NCI-H69 (cell line): ENCODE data around the gene IL17D.

Experiments
- DNase-seq: peaks from one replicate; lab custom pipeline; 2025; lab: John Stamatoyannopoulos, UW

The IL17D gene

DNA sequence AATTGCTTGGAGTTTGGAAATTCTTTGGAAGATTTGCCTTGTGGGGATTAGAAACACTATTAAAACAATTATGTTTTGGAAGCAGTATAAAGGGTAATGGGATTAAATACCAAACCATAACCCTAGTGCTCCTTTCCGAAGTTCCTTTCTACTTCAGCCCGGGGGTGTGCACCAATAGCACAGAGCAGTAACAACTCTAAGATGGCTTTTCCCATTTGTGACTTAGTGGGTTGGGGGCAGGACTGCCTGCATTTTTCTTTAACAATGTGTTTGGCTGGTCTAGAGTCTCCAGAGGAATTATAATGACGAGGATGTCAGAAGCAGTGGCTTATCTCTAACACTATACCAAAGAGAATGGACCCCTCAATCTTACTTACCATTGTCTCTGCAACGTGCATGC is 11.9 kb upstream of the IL17D start:
- no peak for DNase-seq

DNA sequence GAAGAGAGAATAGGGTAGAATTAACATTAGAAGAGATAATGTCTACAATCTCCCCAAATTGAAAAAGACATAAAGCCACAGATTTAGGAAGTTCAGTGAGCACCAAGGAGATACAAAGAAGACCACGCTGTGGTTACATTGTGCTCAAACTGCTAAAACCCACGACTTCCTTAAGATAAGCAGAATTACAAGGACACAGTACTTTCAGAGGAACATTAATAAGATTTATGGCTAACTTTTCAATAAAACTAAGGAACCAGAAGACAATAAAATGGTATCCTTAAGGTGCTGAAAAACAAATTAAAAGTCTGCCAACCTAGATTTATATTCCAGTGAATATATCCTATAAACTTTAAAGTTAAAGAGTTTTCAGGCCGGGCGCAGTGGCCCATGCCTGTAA is 7.4 kb upstream of the IL17D start:
- DNase-seq = no peak

DNA sequence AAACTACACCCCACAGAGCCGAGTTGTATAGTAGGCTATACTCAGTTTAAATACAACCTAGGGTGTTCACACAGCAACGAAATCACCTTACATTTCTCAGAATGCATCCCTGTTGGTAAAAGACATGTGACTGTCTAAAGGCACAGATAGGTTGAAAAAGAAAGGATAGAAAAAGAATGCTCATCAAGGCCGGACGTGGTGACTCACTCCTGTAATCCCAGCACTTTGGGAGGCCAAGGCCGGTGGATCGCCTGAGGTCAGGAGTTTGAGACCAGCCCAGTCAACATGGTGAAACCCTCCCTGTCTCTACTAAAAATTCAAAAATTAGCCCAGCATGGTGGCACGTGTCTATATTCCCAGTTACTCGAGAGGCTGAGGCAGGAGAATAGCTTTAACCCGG is 3.8 kb upstream of the IL17D start:
- no peak for DNase-seq

DNA sequence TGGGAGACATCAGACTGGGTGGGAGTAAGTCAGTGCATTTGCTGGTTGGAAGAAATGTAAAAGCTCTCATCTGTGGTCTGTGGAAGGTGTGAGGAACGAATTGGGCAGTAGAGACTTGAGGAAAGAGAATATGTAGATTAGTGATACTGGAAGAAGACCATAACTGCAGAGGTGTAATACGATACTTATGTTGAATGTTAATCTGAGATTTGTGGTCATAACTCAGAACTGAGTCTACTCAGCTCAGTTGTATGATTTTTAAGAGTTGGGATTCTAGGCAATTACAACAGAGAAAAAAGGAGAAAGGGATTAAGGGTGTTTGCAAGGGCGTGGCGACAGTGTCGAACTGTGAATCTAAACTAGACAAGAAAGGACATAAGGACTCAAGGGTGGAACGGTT is 3.2 kb upstream of the IL17D start:
- no peak for DNase-seq

DNA sequence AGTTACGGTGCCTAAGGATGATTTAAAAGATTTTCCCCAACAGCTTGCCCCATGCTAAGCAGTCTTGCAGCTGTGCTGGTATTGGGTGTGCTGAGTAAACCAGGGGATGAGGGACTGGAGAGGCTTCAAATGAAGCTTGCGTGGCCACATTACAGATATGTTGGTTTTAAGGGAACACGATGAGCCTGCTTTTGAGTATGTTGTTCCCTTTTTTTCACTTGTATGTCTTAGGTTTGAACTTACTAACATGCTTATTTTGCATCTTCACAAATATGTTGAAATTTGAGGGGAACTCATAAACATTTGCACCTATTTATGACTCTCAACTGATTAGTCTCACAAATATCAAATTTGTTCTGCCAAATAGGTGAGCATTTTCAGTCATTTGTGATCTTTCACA is 2.0 kb upstream of the IL17D start:
- DNase-seq = no peak

DNA sequence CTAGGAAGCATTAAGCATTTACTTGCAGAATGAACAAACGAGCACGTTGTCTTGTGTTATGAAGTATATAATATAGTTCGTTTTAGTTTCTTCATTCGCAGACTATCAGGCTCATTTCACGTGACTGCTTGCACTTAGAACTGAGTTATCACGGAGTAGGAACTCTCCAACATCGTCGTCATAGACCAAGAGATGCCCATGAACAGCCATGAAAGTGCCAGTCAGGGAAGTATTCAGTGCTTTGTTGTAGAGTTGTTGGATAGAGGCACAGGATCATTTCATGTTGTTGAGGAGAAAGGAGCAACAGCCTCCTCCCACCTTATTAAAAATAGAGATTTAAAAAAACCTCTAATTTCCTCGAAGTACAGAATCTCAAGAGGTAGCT is 977 bp upstream of the IL17D start:
- DNase-seq = no peak

DNA sequence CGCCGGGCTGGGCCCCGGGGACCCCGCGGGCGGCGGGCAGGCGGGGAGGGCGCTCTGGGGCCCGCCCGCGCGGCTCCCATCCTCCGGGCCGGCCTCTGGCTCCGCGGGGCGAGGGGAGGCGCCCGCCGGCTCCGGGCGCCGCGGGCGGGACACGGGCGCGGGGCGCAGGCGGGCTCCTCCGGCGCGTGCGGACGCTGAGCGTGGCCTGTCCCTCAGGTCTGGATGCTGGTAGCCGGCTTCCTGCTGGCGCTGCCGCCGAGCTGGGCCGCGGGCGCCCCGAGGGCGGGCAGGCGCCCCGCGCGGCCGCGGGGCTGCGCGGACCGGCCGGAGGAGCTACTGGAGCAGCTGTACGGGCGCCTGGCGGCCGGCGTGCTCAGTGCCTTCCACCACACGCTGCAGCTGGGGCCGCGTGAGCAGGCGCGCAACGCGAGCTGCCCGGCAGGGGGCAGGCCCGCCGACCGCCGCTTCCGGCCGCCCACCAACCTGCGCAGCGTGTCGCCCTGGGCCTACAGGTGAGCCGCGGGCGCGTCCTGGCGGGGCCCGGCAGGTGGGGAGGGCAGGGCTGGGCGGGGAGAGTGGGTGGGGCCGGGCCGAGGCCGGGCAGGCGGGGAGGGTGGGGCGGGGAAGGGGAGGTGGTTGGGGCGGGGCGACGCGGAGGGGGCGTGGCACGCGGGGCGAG is 420 bp downstream of the IL17D start:
- DNase-seq = peak; percentile 87

DNA sequence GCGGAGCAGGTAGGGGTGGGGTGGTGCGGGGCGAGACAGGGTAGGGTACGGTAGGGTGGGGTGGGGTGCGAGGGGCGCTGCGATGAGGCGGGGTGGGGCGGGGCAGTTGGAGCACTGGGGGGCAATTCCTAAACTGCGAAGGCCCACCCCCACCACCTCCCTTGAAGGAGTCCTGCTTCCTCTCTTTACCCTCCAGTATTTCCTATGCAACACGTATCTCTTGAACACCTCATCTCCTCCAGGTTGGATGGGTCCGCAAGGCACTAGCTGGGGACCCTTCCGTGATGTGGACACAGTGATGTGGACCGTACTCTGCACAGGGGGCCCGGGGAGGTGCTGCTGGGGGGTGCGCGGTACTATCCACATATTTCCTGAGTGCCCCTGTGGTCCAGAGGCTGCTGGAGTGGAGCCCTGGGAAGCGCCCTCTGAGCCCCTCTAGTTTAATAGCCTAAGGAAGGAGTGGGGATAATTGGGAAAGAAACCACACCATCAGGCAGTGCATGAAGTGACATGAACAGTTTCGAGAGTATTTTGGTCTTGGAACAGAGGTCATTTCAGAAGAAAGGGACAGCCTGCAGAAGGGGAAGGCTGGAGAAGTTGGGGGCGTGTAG is 1.1 kb downstream of the IL17D start:
- no peak for DNase-seq

DNA sequence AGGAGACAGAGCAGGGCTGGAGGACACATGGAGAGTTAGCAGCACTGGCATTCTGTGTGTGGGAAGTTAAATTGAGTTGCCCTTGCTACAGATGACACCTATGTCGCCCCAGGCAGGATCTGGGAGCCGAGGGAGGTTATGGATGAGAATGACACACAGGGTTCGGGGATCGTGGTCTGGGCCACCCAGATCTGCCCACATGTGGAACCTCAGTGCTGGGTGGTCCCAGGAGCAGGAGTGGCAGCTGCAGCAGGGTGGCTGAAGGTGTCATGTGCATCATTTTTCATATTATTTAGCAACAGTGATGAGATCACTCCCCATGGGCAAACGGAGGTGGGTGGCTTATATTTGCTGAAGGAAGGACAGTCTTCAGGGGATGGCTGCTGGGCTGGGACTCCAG is 3.2 kb downstream of the IL17D start:
- DNase-seq = no peak

DNA sequence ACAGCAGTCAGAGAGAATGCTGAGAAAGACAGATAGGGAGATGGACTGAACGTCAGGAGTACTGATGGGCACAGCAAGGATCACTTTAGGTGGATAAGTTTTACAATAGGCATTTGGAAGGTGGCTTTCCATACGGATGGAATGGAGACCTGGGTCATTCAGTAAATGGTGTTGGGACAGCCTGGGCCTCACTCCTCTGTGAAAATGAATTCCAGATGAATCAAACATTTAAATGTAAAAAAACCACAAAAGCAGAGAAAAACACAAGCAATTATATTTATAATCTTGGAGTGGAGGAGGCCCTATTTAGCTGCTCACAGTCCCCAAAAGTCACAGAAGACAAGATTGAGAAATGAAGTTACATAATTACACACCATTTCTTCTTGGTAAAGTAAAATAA is 4.7 kb downstream of the IL17D start:
- no peak for DNase-seq

DNA sequence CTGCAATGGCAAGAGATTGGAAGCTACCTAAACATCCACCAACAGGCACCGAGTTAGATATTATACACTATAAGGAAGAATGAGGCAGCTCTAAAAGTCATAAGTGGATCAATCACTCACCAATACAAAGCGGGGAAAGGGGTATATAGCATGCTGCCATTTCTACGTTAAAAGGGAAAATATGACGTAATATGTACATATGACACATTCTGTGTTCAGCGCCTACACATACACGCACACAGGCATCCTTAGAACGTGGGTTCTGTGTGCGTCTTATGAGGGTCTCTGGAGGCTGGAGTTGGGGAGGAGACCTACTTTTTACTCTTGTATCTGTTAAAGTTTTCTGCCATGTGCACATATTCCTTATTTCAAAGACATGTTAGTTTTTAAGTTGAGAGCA is 5.9 kb downstream of the IL17D start:
- no peak for DNase-seq

DNA sequence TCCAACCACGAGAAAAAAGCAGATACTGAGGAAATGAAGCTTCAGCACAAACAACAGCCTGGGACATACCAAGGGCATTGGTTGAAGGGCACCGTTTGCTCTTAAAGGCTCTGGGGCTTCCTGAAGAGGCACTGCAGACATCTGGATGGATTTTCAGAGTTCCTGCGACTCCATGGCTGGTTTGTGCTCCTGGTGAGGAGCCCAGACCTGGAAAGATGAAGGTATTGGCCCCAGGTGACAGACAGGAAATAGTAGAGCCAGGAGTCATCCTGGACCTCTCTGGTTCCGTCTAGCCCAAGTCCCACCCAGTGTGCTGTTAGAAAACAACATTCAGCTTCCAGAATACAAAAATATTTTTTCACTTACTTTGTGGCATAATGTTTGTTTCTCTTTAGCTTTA is 6.3 kb downstream of the IL17D start:
- DNase-seq = no peak

DNA sequence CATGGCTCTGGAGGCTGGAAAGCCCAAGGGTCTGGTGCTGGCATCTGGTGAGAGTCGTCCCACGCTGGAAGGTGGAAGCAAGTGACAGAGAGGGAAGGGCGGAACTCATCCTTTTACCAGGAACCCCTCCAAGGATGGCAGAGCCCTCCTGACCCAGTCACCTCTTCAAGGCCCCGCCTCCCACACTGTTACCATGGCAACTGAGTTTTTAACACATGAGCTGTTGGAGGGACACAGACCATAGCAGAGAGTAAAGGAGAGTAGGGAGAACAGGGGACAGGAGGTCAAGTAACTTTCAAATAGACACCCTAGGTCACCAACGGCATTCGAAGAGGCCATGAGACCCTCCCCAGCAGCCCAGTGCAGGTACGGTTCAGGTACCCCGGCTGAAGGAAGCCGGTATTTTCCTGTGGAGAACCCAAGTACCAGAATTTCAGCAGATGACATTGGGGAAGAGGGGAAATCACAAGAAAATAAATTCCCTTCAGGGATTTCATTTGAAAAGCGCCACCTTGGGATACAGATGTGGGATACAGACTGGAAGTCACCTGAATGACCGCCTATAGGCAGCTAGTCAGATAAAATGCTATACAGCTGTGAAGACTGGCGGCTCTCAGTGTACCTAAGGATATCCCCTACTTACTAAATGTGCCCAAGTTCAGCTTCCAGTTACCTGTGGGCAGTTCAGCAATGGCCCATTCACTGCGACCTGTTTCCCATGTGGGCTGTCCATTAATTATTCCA is 8.0 kb downstream of the IL17D start:
- no peak for DNase-seq

DNA sequence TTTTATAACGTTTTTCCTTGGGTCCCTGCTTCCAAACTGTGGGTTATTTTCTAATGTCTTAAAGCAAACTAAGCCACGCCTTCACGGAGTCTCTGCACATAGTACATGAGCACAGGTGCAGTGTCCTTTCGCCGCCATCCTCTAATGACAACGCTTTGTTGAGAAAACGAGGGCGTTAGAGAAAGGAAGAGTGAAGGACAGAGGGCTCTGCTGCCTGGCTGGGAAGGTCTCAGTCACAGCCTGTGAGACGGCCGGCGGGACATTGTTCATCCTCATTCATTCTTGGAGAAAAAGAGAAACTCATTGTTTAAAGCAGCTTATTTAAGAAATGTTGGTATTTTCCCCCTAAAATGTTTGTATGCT is 9.5 kb downstream of the IL17D start:
- DNase-seq = peak; percentile 30

DNA sequence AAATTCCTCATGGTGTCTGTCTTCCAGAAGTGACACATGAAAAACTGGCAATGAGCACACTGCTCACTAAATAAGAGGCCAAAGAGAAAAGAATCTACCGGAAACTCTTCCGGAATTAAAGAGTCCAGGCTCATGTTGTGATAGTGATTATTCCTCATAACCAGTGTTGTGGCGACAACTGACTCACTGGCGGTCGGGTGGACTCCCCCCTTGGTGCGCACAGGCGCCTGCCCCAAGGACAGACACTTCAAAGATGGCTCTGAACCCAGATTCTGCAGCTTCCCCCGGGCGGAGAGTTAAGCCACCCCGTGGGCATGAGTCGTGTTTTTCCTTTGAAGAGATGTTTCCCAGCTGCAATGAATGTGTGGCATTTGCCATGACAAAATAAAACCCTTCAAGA is 10.3 kb downstream of the IL17D start:
- no peak for DNase-seq

DNA sequence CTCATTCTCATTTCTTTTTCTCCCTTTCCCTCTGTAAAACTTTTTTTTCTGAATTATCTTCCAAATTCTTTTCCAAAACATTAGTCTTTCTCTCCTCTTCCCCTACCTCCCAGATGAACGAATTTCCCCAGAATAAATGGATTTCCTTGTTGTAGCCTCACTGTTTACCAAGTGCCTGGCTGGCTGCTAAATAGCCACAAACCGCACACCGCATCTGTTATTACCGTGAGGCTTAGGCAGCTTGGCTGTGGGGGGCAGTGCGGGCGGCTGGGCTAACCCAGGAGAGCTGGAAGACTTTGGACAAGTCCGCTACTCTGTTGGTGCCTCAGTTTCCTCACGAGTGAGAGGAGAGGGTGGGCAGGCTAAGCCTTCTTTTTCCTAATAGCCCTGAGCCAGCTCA is 10.7 kb downstream of the IL17D start:
- no peak for DNase-seq

DNA sequence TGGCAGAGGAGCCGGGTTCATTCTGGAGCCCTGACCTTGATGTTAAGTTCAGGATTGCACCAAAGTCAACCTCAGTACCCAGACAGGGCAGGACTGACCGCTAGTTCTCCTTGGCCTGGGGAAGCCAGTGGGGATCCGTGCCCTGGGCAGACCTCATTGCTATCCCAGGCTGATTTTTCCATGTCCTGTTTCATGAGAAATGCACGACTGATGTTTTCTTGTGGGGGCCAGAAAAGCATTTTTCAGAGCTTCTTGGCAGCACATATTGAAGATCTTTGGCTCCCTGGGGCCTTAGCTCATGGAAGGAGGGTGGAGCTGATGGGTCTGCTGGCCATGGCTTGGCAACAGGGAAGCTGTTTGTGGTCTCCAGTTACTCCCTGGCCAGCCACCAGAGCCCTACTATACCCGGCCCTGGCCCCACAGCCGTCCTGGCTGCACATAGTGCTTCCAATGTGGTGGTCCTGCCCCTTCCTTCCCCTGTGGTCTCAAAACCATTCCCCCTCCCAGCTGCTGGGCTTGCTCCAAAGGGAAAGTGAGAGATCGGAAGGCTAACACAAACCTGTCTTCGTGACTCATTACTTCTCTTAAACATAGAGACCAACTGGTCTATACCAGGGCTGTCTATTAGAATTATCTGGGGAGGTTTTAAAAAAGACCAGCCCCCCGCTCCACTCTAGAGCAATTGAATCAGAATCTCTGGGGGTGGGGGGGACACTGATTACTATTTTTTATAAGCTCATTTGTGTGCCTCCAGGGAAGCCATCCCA is 11.2 kb downstream of the IL17D start:
- no peak for DNase-seq

DNA sequence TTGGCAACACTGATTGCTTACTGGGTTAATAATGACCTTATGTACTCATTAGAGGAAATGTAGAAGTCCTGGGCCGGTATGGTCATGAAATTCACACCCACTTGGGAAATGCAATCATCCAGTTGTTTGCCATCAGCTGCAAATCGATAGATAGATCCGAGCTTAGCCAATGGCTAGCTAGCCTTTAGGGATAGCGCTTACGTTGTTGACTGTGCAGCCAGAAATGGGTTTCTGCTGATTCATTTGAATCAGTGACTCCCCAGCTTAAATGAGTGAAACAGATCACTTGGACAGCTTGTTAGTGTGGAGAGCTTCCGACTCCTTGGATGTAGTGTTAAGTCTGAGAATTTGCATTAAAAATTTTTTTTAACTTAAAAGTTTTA is 11.8 kb downstream of the IL17D start:
- DNase-seq = no peak

DNA sequence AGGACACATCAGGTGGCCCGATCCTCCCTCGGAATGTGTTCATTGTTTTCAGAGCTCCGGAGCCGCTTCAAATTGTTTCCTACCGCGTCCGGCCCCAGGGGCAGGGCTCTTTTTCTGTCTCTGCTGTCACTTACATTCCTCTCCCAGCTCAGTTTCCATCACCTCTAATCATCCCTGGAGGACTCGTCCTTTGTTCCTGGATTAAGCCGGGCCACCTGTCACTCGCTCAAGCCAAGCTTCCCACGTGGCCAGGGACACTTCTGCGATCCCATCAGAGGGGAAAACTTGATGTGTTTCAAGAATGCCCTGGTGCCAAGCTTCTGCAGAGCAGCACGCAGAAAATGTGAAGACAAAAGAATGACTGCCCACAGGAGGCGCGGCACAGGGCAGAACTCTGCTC is 13.5 kb downstream of the IL17D start:
- peak; percentile 25 for DNase-seq

DNA sequence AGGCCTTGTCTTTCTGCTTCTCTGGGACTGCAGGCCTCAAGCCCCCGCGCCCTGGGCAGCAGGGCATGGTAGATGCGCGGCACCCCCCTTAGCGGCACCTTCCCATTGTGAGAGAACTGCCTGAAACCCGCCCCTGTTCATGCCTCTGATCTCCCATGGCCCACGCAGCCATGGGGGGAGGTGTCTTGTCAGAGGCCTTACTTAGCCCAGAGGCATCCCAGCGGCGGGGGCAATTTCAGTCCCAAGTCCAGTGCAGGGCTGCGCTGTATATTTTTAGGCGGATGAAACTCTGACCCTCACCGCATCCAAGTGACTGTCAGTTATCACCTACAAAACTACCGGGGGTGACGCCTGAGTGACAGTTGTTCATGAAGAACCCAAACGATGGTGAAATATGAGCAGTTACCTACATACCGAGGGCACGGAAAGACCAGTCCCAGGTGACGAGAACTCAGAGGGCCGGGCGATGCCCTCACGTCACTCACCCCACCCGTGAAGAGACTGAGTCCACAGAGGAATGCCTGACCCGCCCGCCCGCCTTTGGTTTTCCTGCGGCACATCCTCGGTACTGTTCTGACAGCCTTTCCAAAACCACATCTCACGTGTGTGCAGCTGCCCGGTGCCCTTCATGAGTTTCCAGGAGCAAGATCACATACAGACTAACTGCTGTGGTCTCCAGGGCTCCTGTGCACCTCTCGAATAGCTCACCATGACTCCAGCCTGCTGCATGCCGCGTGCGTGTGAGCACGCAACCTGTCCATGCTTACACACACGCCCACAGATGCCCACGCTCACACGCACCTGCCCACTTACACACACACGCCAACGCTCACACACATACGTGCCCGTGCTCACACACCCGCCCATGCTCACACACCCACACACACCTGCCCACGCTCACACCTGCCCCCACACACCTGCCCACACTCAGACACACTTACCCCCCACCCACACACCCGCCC is 14.4 kb downstream of the IL17D start:
- no peak for DNase-seq

DNA sequence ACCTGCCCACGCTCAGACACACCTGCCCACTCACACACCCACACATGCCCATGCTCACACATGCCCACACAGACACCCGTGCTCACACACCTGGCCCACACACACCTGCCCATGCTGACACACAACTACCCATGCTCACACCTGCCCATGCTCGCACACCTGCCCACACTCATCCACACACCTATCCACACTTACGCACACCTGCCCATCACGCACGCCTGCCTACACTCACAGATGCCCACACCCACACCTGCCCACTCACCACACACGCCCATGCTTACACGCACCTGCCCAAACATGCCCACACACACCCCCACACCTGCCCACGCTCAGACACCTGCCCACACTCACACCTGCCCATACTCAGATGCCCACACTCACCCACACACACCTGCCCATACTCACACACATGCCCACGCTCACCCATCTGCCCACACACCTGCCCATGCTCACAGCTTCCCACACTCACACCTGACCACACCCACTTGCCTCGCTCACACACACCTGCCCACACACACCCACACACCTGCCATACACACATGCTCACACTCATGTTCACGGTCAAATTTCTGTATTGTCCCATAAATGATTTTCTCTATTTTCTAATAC is 15.6 kb downstream of the IL17D start:
- DNase-seq = no peak
